SU-DHL-6 (cell line): ENCODE results near the gene MRPS2.
A peak's percentile ranks its signal among the peaks of the same experiment; 100 is the strongest.

Experiments used
- H2AFZ ChIP-seq: fragments of 200-600 bp; sonication (generic); 2 replicates; pipeline ENCODE4 v1.6.1; 2014; ENCODE audit warnings: low read depth, mild to moderate bottlenecking, moderate library complexity, mixed read lengths, antibody characterized with exemption, low read length; ENCODE audit not compliant: severe bottlenecking
- H3F3A ChIP-seq: fragments of 200-600 bp; shearing (Covaris generic); 2 replicates; pipeline ENCODE4 v1.6.0; 2016; ENCODE audit warnings: antibody characterized with exemption, mild to moderate bottlenecking; ENCODE audit not compliant: insufficient read depth
- H3K27ac ChIP-seq: fragments of 200-600 bp; sonication (generic); 2 replicates; pipeline ENCODE4 v1.5.1; 2016; ENCODE audit warnings: low read depth, mild to moderate bottlenecking, low read length, moderate library complexity, mixed read lengths
- H3K27me3 ChIP-seq: fragments of 200-600 bp; sonication (generic), shearing (Covaris generic); 2 replicates; pipeline ENCODE4 v1.6.0; 2014; ENCODE audit warnings: mild to moderate bottlenecking, low read length
- H3K36me3 ChIP-seq: fragments of 200-600 bp; sonication (generic); 2 replicates; pipeline ENCODE4 v1.6.1; 2014; ENCODE audit warnings: mild to moderate bottlenecking, low read length, mixed read lengths
- H3K4me2 ChIP-seq: fragments of 300-600, 200-600 bp; shearing (Covaris generic), sonication (generic); 2 replicates; pipeline ENCODE4 v1.6.0; 2014; ENCODE audit warnings: low read length, low read depth, mild to moderate bottlenecking; ENCODE audit not compliant: poor library complexity, severe bottlenecking
- H3K4me3 ChIP-seq: fragments of 200-600 bp; sonication (generic); 2 replicates; pipeline ENCODE4 v1.5.1; 2014; ENCODE audit warnings: antibody characterized with exemption, low read length, mild to moderate bottlenecking, mixed read lengths; ENCODE audit not compliant: insufficient read depth, poor library complexity, severe bottlenecking
- H3K79me2 ChIP-seq: fragments of 200-600 bp; sonication (generic); 2 replicates; pipeline ENCODE4 v1.6.1; 2014; ENCODE audit warnings: mild to moderate bottlenecking, low read length, moderate library complexity; ENCODE audit not compliant: insufficient read depth
- H3K9ac ChIP-seq: fragments of 200-600 bp; sonication (generic); 2 replicates; pipeline ENCODE4 v1.7.0; 2014; ENCODE audit warnings: mild to moderate bottlenecking, low read length
- H3K9me2 ChIP-seq: fragments of 200-600 bp; sonication (generic); replicated peaks from 2 replicates; pipeline ENCODE4 v1.6.1; 2014; ENCODE audit warnings: low read length; ENCODE audit not compliant: insufficient read depth
- H3K9me3 ChIP-seq: fragments of 200-600 bp; sonication (generic); 2 replicates; pipeline ENCODE4 v1.6.1; 2014; ENCODE audit warnings: low read length, mixed read lengths; ENCODE audit not compliant: insufficient read depth
- H4K20me1 ChIP-seq: fragments of 200-600 bp; sonication (generic); 2 replicates; pipeline ENCODE4 v1.6.1; 2014; ENCODE audit warnings: low read depth, mild to moderate bottlenecking, antibody characterized with exemption, low read length, moderate library complexity, mixed read lengths
- EZH2phosphoT487 ChIP-seq: fragments of 200-600 bp; sonication (generic), shearing (Covaris generic); conservative IDR thresholded peaks from 2 replicates; pipeline ENCODE4 v1.6.1; 2018; ENCODE audit warnings: mild to moderate bottlenecking, antibody characterized with exemption, low read length, moderate library complexity, mixed read lengths
- TF ChIP-seq, protein P1 (sequence below): fragments of 200-600 bp; sonication (generic); IDR thresholded peaks from one replicate; pipeline ENCODE4 v1.5.1; 2017; ENCODE audit warnings: antibody characterized with exemption, mild to moderate bottlenecking, low read length, moderate library complexity; ENCODE audit not compliant: insufficient read depth, poor library complexity, severe bottlenecking

Gene MRPS2

DNA sequence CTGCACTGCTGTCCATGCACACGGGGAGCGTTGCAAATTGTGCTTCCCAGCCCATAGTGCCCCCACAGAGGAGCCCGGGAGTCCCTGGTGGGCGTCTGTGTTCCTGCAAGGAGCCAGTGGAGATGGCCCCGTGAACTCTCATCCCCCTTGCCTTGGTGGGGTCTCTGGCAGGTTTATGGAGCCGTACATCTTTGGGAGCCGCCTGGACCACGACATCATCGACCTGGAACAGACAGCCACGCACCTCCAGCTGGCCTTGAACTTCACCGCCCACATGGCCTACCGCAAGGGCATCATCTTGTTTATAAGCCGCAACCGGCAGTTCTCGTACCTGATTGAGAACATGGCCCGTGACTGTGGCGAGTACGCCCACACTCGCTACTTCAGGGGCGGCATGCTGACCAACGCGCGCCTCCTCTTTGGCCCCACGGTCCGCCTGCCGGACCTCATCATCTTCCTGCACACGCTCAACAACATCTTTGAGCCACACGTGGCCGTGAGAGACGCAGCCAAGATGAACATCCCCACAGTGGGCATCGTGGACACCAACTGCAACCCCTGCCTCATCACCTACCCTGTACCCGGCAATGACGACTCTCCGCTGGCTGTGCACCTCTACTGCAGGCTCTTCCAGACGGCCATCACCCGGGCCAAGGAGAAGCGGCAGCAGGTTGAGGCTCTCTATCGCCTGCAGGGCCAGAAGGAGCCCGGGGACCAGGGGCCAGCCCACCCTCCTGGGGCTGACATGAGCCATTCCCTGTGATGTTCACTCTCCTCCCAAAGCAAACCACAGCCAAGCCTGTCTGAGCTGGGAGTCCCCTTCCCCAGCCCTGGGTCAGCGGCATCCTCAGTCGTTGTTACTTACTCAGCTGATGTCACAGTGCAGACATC is 3.1 kb downstream of the MRPS2 start:
- H3F3A ChIP-seq: no peaks in the 10 kb centered on the region
- no peaks in the 10 kb centered on the region for H3K9me2 ChIP-seq
- no peak overlapping the region for H3K9ac ChIP-seq
- H4K20me1 ChIP-seq: no peaks in the 10 kb centered on the region; the same call in 1 of the 2 replicates
- no peak overlapping the region for H3K4me3 ChIP-seq
- peaks cover 20% of the 10 kb centered on the region for H3K79me2 ChIP-seq
- H3K4me2 ChIP-seq: no peak overlapping the region
- no peaks in the 10 kb centered on the region for H3K27me3 ChIP-seq
- H2AFZ ChIP-seq: no peak overlapping the region
- TF ChIP-seq, protein P1, sequence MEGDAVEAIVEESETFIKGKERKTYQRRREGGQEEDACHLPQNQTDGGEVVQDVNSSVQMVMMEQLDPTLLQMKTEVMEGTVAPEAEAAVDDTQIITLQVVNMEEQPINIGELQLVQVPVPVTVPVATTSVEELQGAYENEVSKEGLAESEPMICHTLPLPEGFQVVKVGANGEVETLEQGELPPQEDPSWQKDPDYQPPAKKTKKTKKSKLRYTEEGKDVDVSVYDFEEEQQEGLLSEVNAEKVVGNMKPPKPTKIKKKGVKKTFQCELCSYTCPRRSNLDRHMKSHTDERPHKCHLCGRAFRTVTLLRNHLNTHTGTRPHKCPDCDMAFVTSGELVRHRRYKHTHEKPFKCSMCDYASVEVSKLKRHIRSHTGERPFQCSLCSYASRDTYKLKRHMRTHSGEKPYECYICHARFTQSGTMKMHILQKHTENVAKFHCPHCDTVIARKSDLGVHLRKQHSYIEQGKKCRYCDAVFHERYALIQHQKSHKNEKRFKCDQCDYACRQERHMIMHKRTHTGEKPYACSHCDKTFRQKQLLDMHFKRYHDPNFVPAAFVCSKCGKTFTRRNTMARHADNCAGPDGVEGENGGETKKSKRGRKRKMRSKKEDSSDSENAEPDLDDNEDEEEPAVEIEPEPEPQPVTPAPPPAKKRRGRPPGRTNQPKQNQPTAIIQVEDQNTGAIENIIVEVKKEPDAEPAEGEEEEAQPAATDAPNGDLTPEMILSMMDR: no peak
- no peak for TF ChIP-seq EZH2phosphoT487
- H3K27ac ChIP-seq: no peak overlapping the region
- H3K36me3 ChIP-seq: no peaks in the 10 kb centered on the region
- H3K9me3 ChIP-seq: no peaks in the 10 kb centered on the region

DNA sequence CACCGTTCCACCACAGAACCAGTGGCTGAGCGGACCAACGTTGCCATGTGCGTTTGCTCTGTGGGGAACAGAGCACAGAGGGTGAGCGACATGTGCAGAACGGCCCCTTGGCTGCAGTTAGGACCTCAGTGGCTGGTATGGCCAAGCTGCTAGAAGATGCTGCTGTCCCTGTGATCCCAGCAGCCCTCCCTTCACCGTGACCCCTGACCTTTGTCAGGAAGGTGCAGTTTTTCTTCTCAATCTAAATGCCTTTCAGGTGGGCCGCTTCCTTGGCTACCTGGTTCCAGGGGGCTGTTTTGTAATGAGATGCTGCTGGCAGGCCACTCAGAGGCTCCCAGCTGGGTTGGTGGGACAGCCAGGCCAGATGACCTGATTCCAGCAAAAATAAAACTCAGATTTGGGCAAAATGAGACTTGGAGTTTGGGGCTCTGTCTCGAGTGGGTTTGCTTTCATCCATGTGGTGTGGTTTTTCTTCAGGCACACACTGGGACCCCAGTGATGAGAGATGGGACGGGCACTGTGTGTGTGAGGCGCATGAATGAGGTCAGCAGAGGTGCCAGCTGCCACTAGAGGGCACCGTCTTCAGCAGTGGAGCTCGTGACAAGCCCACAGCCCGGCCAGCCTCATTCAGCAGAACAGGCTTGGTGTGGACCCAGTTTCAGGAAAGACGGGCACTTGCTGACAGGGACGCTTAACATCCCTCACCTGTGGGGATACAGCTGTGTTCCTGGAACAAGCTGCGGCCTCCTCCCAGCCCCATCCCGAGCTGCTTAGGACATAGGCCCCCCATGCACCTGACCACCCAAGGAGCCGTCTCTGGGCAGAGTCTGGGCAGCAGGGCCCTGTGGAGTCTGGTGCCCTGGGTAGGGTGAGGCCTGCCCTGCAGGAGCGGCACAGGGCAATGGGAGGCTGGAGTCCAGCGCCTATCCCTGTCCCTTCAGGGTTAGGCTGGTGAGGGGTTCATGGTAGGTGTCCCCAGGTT is 4.1 kb downstream of the MRPS2 start:
- Histone ChIP-seq H3K9me2 (no peaks in the 10 kb centered on the region), H3K4me3 (no peak overlapping the region), H3K79me2 (peaks cover 20% of the 10 kb centered on the region), H3K36me3 (no peaks in the 10 kb centered on the region), H3K9ac (no peak overlapping the region), H3K4me2 (no peak overlapping the region), H3K27ac (no peak overlapping the region), H4K20me1 (no peaks in the 10 kb centered on the region; the same call in 1 of the 2 replicates), H3F3A (no peaks in the 10 kb centered on the region), H3K9me3 (no peaks in the 10 kb centered on the region), H3K27me3 (no peaks in the 10 kb centered on the region), H2AFZ (no peak overlapping the region)
- no peak for TF ChIP-seq EZH2phosphoT487
- TF ChIP-seq, protein P1: peak; percentile 63

DNA sequence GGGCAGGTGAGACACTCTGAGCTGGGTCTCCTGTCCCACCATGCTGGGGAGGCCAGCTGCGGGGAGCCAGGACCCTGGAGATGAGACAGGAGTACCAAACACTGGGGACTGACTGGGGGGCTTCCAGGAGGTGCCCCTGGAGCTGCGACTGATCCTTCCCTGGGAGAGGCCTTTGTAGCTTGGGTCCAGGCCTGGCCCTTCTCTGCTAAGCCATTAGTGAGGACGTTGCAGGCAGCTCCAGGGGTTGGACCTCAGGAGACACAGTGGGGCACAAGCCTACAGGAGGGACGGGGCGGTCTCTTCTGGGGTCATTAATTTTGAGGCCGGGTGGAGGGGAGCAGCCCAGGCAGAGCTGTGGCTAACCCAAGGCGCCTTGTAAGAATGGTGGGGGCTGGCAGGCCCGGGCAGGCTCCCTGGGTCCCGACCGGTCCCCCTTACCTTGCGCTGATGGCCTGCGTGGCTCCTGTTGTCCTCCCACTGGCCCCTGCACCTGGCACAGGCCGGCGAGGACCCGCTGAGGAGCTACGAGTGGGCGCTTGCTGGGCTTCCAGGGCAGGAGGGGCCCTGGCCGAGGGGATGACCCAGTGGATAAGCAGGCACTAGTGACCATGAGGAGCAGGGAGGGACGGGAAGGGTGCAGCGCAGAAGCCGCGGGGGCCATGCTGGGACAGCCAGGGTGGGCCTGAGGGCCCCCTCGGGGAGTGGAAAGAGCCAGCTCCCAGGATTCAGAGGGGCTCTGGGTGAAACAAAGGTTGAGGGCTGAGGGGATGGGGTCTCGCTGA is 5.1 kb downstream of the MRPS2 start:
- Histone ChIP-seq H3K79me2 (peaks cover 19% of the 10 kb centered on the region), H3K27me3 (no peaks in the 10 kb centered on the region)

More for the DNA sequence above, 5.1 kb downstream of the MRPS2 start:
- Histone ChIP-seq H3K36me3 (no peaks in the 10 kb centered on the region), H3K9me2 (no peaks in the 10 kb centered on the region), H3K27ac (no peak overlapping the region), H3K9me3 (no peaks in the 10 kb centered on the region), H2AFZ (no peak overlapping the region), H4K20me1 (no peaks in the 10 kb centered on the region; the same call in 1 of the 2 replicates), H3K9ac (no peak overlapping the region), H3K4me3 (no peak overlapping the region), H3F3A (no peaks in the 10 kb centered on the region), H3K4me2 (no peak overlapping the region)
- TF ChIP-seq, protein P1: no peak
- no peak for TF ChIP-seq EZH2phosphoT487
